ENCODE data around the gene MINDY4.

Gene MINDY4

GRCh38 chr7:30916255-30916654 is 145.0 kb downstream of the MINDY4 start:
- Mint-ChIP-seq H3K9me3 (no peaks in the 10 kb centered on the region), H3K27ac (no peak overlapping the region), H3K27me3 (peaks cover 11% of the 10 kb centered on the region), H3K4me3 (no peak overlapping the region), H3K36me3 (no peaks in the 10 kb centered on the region), H3K4me1 (peaks cover 3% of the 10 kb centered on the region)
- no peak for DNase-seq
- CTCF ChIA-PET, result no interaction called here

GRCh38 chr7:30916767-30917166 is 145.6 kb downstream of the MINDY4 start:
- H3K27me3 Mint-ChIP-seq, result peaks cover 9% of the 10 kb centered on the region
- H3K36me3 Mint-ChIP-seq, result no peaks in the 10 kb centered on the region
- no peak overlapping the region for H3K27ac Mint-ChIP-seq
- peaks cover 3% of the 10 kb centered on the region for H3K4me1 Mint-ChIP-seq
- no peak overlapping the region for H3K4me3 Mint-ChIP-seq
- no peak for DNase-seq
- H3K9me3 Mint-ChIP-seq, result no peaks in the 10 kb centered on the region
- CTCF ChIA-PET, result no interaction called here

GRCh38 chr7:30917216-30917893 is 146.1 kb downstream of the MINDY4 start:
- no peak for DNase-seq
- Mint-ChIP-seq H3K36me3 (no peaks in the 10 kb centered on the region), H3K27me3 (peaks cover 3% of the 10 kb centered on the region), H3K4me1 (peaks cover 3% of the 10 kb centered on the region), H3K27ac (no peak overlapping the region), H3K9me3 (no peaks in the 10 kb centered on the region), H3K4me3 (no peak overlapping the region)
- CTCF ChIA-PET, result interaction anchor here (2.3 kb wide), 1 partner anchor 21 kb away, joined by 8 read pairs; no protein-coding TSS in a partner anchor

GRCh38 chr7:30918676-30919075 is 147.5 kb downstream of the MINDY4 start:
- DNase-seq, result no peak
- Mint-ChIP-seq H3K27me3 (no peaks in the 10 kb centered on the region), H3K27ac (no peak overlapping the region), H3K4me1 (peaks cover 3% of the 10 kb centered on the region), H3K36me3 (no peaks in the 10 kb centered on the region), H3K9me3 (no peaks in the 10 kb centered on the region), H3K4me3 (no peak overlapping the region)
- CTCF ChIA-PET, result interaction anchor here (2.3 kb wide), 1 partner anchor 20 kb away, joined by 8 read pairs; no protein-coding TSS in a partner anchor

GRCh38 chr7:30920021-30920583 is 148.9 kb downstream of the MINDY4 start:
- Mint-ChIP-seq H3K27me3 (no peaks in the 10 kb centered on the region), H3K4me3 (no peak overlapping the region), H3K9me3 (no peaks in the 10 kb centered on the region), H3K27ac (no peak overlapping the region), H3K36me3 (no peaks in the 10 kb centered on the region), H3K4me1 (no peaks in the 10 kb centered on the region)
- DNase-seq, result peak; percentile 14
- CTCF ChIA-PET, result no interaction called here

GRCh38 chr7:30920584-30921539 is 149.6 kb downstream of the MINDY4 start:
- H3K9me3 Mint-ChIP-seq, result no peaks in the 10 kb centered on the region
- CTCF ChIA-PET, result no interaction called here
- H3K27ac Mint-ChIP-seq, result no peak overlapping the region
- no peak overlapping the region for H3K4me3 Mint-ChIP-seq
- H3K36me3 Mint-ChIP-seq, result no peaks in the 10 kb centered on the region
- H3K4me1 Mint-ChIP-seq, result no peaks in the 10 kb centered on the region
- H3K27me3 Mint-ChIP-seq, result no peaks in the 10 kb centered on the region
- peak; percentile 7 for DNase-seq

GRCh38 chr7:30921540-30922401 is 150.6 kb downstream of the MINDY4 start:
- Mint-ChIP-seq H3K27me3 (no peaks in the 10 kb centered on the region), H3K27ac (no peak overlapping the region), H3K4me1 (no peaks in the 10 kb centered on the region), H3K4me3 (no peak overlapping the region), H3K36me3 (no peaks in the 10 kb centered on the region), H3K9me3 (peaks cover 3% of the 10 kb centered on the region)
- DNase-seq, result peak; percentile 8
- CTCF ChIA-PET, result no interaction called here

- no peak overlapping the region for H3K27ac Mint-ChIP-seq
- H3K4me1 Mint-ChIP-seq, result no peaks in the 10 kb centered on the region
- peaks cover 5% of the 10 kb centered on the region for H3K9me3 Mint-ChIP-seq
- CTCF ChIA-PET, result no interaction called here
- H3K27me3 Mint-ChIP-seq, result no peaks in the 10 kb centered on the region
- DNase-seq, result peak; percentile 13
- no peak overlapping the region for H3K4me3 Mint-ChIP-seq
- no peaks in the 10 kb centered on the region for H3K36me3 Mint-ChIP-seq
Measured at GRCh38 chr7:30922596-30922995, 151.4 kb downstream of the MINDY4 start.

- Mint-ChIP-seq H3K36me3 (no peaks in the 10 kb centered on the region), H3K27ac (no peak overlapping the region), H3K27me3 (no peaks in the 10 kb centered on the region), H3K4me1 (no peaks in the 10 kb centered on the region), H3K4me3 (no peak overlapping the region), H3K9me3 (peaks cover 6% of the 10 kb centered on the region)
- CTCF ChIA-PET, result no interaction called here
- DNase-seq, result peak; percentile 17
Measured at GRCh38 chr7:30923009-30923773, 152.0 kb downstream of the MINDY4 start.

GRCh38 chr7:30923774-30924413 is 152.7 kb downstream of the MINDY4 start:
- H3K27ac Mint-ChIP-seq, result no peak overlapping the region
- peak; percentile 15 for DNase-seq
- H3K9me3 Mint-ChIP-seq, result peaks cover 6% of the 10 kb centered on the region
- no peaks in the 10 kb centered on the region for H3K36me3 Mint-ChIP-seq
- no peaks in the 10 kb centered on the region for H3K4me1 Mint-ChIP-seq
- no peak overlapping the region for H3K4me3 Mint-ChIP-seq
- H3K27me3 Mint-ChIP-seq, result no peaks in the 10 kb centered on the region
- CTCF ChIA-PET, result interaction anchor here (1.5 kb wide), 1 partner anchor 15 kb away, joined by 4 read pairs; no protein-coding TSS in a partner anchor

- Mint-ChIP-seq H3K9me3 (peaks cover 6% of the 10 kb centered on the region), H3K4me3 (no peak overlapping the region)
Measured at GRCh38 chr7:30924624-30925023, 153.4 kb downstream of the MINDY4 start.

GRCh38 chr7:30925117-30925516 is 153.9 kb downstream of the MINDY4 start:
- Mint-ChIP-seq H3K27ac (no peak overlapping the region), H3K36me3 (no peaks in the 10 kb centered on the region), H3K4me1 (no peaks in the 10 kb centered on the region), H3K27me3 (no peaks in the 10 kb centered on the region), H3K4me3 (no peak overlapping the region), H3K9me3 (peaks cover 6% of the 10 kb centered on the region)
- peak; percentile 8 for DNase-seq
- CTCF ChIA-PET, result interaction anchor here (1.5 kb wide), 1 partner anchor 14 kb away, joined by 4 read pairs; no protein-coding TSS in a partner anchor

More at GRCh38 chr7:30924624-30925023, 153.4 kb downstream of the MINDY4 start:
- Mint-ChIP-seq H3K27me3 (no peaks in the 10 kb centered on the region), H3K4me1 (no peaks in the 10 kb centered on the region), H3K27ac (no peak overlapping the region), H3K36me3 (no peaks in the 10 kb centered on the region)
- CTCF ChIA-PET, result interaction anchor here (1.5 kb wide), 1 partner anchor 14 kb away, joined by 4 read pairs; no protein-coding TSS in a partner anchor
- DNase-seq, result peak; percentile 6

- peak; percentile 8 for DNase-seq
- Mint-ChIP-seq H3K27me3 (no peaks in the 10 kb centered on the region), H3K4me3 (no peak overlapping the region), H3K4me1 (no peaks in the 10 kb centered on the region), H3K9me3 (peaks cover 6% of the 10 kb centered on the region), H3K36me3 (no peaks in the 10 kb centered on the region), H3K27ac (no peak overlapping the region)
- CTCF ChIA-PET, result no interaction called here
Measured at GRCh38 chr7:30925913-30926312, 154.7 kb downstream of the MINDY4 start.

Measured in activated naive CD4-positive, alpha-beta T cell treated with anti-CD3 and anti-CD28 coated beads, Interleukin-2, amount 10 ng/mL, durations not matched to agents 7 days and 5 days (primary cell).